Psoas muscle (tissue), 8 donors: ENCODE data around the gene C1D. TPM values are rescaled to one million over a fixed set of nuclear protein-coding genes. Genes with fewer than 3 reads are reported as not detected.

ENCODE experiments used
- ATAC-seq, 4 donors: fragments of 200-7000 bp; cut with Tn5 transposase; one replicate each; pipeline ENCODE4 v1.9.1; 2020; ENCODE audit warnings: moderate library complexity in 3 of 4, mild to moderate bottlenecking in 2 of 4
- DNase-seq, 2 donors: peaks; one replicate each; pipeline ENCODE4 v3.0.0-alpha.2; 2020
- H3K27ac ChIP-seq: fragments of 200-600 bp; one replicate; pipeline ENCODE4 v1.8.0; 2022
- H3K27me3 ChIP-seq, 3 donors: fragments of 200-600 bp in 1 of 3; one replicate each; pipeline versions ENCODE4 v1.6.1 to v1.8.0; 2013 to 2022; ENCODE audit warnings: low read length in 2 of 3, mild to moderate bottlenecking in 2 of 3, moderate library complexity in 1 of 3; ENCODE audit not compliant: insufficient read depth in 3 of 3
- H3K36me3 ChIP-seq, 2 donors: fragments of 200-600 bp in 1 of 2; one replicate each; pipeline versions ENCODE4 v1.6.1 to v1.8.0; 2013 to 2022; ENCODE audit warnings: low read depth in 1 of 2, mild to moderate bottlenecking in 1 of 2, moderate library complexity in 1 of 2; ENCODE audit not compliant: insufficient read depth in 1 of 2
- H3K4me1 ChIP-seq: fragments of 200-600 bp; one replicate; pipeline ENCODE4 v1.8.0; 2022
- H3K4me3 ChIP-seq: fragments of 200-600 bp; one replicate; pipeline ENCODE4 v1.8.0; 2022; ENCODE audit warnings: mild to moderate bottlenecking
- H3K9me3 ChIP-seq: fragments of 200-600 bp; one replicate; pipeline ENCODE4 v1.8.0; 2022
- WGBS, 3 donors: extraction: QIAGEN DNeasy Blood & Tissue Kit; methylation state at CpG; one replicate each; pipeline versions ENCODE4 v1.1.6 to v1.1.7; 2013; 5-methylcytosine and 5-hydroxymethylcytosine counted together
- intact Hi-C, 2 donors: fragments of 100-400 bp; cut with DNase I; formaldehyde crosslinking; loops; one replicate each; pipeline versions ENCODE4 v1.11.0 to v1.14.2; 2022
- polyA plus RNA-seq, 3 donors: library from polyadenylated mRNA; stranded (reverse); fragments of 200-250 nt; gene quantifications; one replicate each; pipeline ENCODE4 v1.2.3, GENCODE V29; 2013
- total RNA-seq, 4 donors: library from RNA; stranded (reverse); fragmentation: NEBNext Ultra II Directional in 2 of 4; extraction: Animal tissue kit (Norgen Biotek cat#: 25700) in 2 of 4; gene quantifications; one replicate each; pipeline versions ENCODE4 v1.2.1 to v1.2.4, GENCODE V29; 2021 to 2023
- TF ChIP-seq, protein P1 (sequence below): fragments of 200-600 bp; IDR thresholded peaks from one replicate; pipeline ENCODE4 v1.8.0; 2022; ENCODE audit warnings: antibody characterized with exemption
- donor health status: healthy with polysubstance abuse.
- donor health status: DM: no; HTN: no; CAD: no; lungs with moderate emphysema.
- donor health status: Bipolar disorder and iron deficiency.
- donor health status: healthy.
- donor health status: DM: yes; HTN: yes; CAD: no.
- donor health status: DM: no; HTN: no; CAD: no.
- donor health status: DM: no; HTN: no; CAD: no.
- donor health status: DM: yes; HTN: yes; CAD: no.

The C1D gene
- total and polyA plus RNA-seq, 7 donors, result 13.0 to 42.5 (median 18.5) TPM

- Histone ChIP-seq H3K27me3 (no peaks in the 10 kb centered on the region), H3K4me1 (peaks cover 45% of the 10 kb centered on the region), H3K27ac (no peak overlapping the region), H3K36me3 (no peaks in the 10 kb centered on the region), H3K4me3 (no peak overlapping the region), H3K9me3 (no peaks in the 10 kb centered on the region)
- intact Hi-C loops, result no loop called here
- ATAC-seq (no peak), DNase-seq (no peak)
- TF ChIP-seq, protein P1, sequence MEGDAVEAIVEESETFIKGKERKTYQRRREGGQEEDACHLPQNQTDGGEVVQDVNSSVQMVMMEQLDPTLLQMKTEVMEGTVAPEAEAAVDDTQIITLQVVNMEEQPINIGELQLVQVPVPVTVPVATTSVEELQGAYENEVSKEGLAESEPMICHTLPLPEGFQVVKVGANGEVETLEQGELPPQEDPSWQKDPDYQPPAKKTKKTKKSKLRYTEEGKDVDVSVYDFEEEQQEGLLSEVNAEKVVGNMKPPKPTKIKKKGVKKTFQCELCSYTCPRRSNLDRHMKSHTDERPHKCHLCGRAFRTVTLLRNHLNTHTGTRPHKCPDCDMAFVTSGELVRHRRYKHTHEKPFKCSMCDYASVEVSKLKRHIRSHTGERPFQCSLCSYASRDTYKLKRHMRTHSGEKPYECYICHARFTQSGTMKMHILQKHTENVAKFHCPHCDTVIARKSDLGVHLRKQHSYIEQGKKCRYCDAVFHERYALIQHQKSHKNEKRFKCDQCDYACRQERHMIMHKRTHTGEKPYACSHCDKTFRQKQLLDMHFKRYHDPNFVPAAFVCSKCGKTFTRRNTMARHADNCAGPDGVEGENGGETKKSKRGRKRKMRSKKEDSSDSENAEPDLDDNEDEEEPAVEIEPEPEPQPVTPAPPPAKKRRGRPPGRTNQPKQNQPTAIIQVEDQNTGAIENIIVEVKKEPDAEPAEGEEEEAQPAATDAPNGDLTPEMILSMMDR, result no peak
- 70 to 74% (median 72%) methylated on average over 5 of the region's 5 CpGs for WGBS, 3 donors
Observed at GRCh38 chr2:68060652-68061051, 2.2 kb downstream of the C1D start.

DNA sequence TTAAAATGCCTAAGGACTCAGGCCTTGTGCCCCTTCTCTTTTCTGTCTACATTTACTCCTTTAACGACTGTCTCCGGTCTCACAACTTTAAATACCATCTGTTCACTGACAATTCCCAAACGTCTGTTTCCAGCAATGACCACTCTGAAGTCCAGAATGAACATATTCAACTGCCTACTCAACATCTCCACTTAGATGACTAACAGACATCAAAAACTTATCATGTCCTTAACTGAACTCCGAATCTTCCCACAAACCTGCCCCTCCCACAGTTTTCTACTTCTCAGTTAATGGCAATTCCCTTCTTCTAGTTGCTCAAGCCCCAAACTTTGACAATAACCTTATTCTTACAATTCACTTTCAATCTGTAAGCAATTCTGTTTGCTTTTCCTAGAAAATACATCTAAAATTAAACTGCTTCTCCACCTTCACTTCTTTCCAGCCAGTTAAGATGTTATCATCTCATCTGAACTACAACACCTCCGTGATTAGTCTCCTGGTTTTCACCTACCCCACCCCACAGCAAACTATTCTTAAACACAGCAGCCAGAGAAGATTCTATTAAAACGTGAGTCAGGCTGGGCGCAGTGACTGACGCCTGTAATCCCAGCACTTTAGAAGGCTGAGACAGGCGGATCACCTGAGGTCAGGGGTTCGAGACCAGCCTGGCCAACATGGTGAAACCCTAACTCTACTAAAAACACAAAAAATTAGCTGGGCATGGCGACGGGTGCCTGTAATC is 2.8 kb downstream of the C1D start:
- peaks cover 52% of the 10 kb centered on the region for H3K4me1 ChIP-seq
- DNase-seq (no peak), ATAC-seq (no peak)
- H3K9me3 ChIP-seq, result no peaks in the 10 kb centered on the region
- no peaks in the 10 kb centered on the region for H3K27me3 ChIP-seq
- H3K36me3 ChIP-seq, result no peaks in the 10 kb centered on the region
- WGBS, 3 donors, result 67 to 76% (median 71%) methylated on average over 12 of the region's 12 CpGs
- TF ChIP-seq, protein P1, result no peak
- intact Hi-C loops, result no loop called here
- H3K4me3 ChIP-seq, result no peak overlapping the region
- no peak overlapping the region for H3K27ac ChIP-seq

DNA sequence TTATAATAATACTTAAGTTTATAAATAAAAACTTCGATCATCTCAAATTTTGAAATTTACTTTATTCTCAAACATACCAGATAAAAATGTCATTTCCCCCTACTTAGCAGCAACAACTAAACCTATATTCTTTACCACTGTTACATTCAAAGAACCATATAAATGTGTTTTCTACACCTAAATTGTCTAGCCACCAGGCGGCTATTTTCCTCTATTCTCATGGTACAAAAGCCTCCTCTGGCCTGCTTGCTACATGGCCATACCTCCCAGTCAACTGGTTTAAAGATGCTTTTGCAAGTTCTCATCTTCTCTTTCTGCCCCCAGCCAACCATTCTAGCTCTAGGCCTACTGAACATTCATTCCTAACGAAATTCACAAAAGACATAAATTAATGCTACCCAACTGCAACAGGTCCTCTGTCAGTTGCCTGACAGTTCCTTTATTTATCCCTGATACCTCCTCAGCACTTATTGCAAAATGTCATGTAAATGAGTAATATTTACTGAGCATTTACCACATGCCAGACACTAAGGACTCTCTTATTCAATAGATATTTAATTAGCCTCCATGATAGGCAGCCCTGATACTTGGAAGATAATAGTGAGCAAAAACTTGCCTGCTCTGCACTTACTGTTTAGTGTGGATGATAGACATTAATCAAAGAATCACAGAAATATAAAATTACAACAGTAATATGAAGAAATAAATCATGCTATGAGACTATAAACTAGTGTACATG is 5.0 kb downstream of the C1D start:
- Histone ChIP-seq H3K9me3 (no peaks in the 10 kb centered on the region), H3K36me3 (no peaks in the 10 kb centered on the region), H3K27me3 (no peaks in the 10 kb centered on the region), H3K4me1 (peaks cover 71% of the 10 kb centered on the region), H3K4me3 (no peak overlapping the region), H3K27ac (no peak overlapping the region)
- intact Hi-C loops, result no loop called here
- WGBS, 3 donors, result 79 to 92% (median 83%) methylated on average over 3 of the region's 3 CpGs
- no peak for ATAC-seq
- no peak for DNase-seq
- TF ChIP-seq, protein P1, result no peak

DNA sequence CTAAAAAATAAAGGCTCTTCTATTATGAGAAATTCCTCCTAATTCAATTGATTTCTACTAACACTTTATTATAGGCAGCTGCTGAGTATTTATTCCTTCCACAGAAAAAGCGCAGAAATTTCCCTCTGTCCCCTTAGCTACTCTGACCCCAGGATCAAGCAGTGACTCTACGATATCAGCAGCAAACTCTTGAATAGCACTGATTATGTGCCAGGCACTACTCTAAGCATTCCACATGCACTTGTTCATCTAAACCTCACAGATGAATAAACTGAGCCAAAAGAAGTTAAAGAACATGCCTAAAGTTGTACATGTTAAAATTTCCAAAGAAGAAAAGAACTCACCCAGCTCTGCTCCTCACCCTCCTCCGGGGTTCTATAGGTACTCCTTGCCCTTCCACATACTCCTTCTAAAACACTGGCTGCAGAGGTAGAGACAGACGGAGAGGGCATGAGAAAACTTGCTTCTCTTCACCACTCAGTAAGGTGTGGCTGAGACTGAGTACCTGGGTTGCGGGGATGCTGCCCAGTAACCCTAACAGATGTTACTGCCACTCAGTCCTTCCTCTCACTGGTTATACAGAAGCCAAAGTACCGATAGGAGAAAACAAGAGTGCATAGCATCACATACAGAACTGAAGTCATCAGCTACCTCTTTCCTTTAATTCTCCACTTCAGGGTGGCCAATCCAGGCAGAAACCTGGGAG is 9.9 kb downstream of the C1D start:
- Histone ChIP-seq H3K4me3 (no peak overlapping the region), H3K36me3 (no peaks in the 10 kb centered on the region), H3K27me3 (no peaks in the 10 kb centered on the region), H3K27ac (no peak overlapping the region), H3K9me3 (no peaks in the 10 kb centered on the region), H3K4me1 (peaks cover 46% of the 10 kb centered on the region)
- WGBS, 3 donors, result 63 to 78% (median 67%) methylated on average over 6 of the region's 6 CpGs
- ATAC-seq (peak; percentile 32 to 59 (median 48)), DNase-seq (no peak)
- TF ChIP-seq, protein P1, result no peak
- intact Hi-C loops, result no loop called here
